ENCODE measurements around the gene SLFN5.
"Not testable (repeated sequence)": the region's sequence is repeated elsewhere in the genome, so short reads cannot be mapped to it uniquely, and the experiment has no call there.

The SLFN5 gene

DNA sequence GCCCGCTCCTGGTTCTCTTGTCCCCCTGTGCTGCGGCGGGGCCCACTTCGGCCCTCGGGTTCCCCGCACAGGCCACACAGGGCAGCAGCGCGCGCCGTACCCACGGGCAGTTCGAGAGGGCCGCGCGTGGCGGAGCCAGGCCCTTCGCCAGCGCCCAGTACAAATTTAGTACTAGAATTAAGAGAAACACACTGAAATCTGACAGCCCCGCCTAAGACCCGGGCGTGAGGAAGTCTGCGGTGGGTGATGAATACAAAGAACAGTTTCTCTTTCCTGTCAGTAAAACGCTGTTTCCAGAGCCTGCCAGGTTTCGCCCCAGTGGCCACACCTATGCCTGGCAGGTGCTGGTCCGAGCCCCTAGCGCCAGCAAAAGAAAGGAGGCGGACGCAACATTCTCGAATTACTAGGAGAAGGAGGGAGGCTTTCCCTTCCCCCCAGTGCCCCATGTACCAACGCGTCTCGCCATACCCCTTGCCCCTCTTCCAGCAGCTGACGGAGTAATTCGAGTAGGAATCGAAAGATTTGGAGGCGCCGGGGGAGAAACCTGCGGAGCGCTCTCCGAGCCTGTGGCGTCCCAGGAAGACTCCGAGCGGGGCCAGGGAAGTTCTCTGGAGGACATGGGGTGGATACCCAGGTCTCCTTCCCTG is 591 bp upstream of the SLFN5 start:
- DNase-seq = peak; percentile 89

DNA sequence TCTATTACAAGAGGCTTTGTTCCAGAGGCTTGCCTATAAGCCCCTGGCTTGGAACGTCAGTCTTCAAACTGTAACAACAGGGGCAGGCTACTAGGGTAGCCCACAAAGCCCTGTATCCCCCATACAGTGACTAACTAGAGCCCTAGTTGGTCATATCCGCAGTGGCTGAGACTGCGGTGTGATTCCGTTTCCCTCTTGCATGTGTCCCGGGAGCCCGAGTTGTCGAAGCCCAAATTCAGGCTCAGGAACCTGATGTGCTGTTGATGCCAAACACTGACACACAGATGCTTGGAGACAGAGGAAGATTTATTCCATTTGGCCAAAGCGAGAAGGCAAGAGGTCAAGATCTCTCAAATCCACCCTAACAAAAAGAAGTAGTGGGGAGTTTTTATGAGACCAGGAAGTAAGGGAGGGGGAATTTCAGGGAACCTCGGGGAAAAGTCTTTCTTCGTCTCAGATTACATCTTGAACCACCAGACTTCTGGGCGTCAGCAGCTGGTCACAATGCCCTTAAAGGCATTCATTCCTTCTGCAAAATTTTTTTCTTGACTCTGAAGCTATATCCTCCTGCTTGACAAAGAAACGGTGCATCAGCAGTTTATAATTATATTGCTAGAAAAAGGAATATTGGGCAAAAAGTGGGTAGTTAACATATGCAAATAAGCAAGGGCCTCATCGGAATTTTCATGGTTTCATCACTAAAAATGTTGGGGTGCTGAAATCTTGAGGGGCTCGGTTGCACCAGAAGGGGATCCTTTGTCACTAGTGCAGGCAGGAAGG is 879 bp downstream of the SLFN5 start:
- peak; percentile 38 for DNase-seq

DNA sequence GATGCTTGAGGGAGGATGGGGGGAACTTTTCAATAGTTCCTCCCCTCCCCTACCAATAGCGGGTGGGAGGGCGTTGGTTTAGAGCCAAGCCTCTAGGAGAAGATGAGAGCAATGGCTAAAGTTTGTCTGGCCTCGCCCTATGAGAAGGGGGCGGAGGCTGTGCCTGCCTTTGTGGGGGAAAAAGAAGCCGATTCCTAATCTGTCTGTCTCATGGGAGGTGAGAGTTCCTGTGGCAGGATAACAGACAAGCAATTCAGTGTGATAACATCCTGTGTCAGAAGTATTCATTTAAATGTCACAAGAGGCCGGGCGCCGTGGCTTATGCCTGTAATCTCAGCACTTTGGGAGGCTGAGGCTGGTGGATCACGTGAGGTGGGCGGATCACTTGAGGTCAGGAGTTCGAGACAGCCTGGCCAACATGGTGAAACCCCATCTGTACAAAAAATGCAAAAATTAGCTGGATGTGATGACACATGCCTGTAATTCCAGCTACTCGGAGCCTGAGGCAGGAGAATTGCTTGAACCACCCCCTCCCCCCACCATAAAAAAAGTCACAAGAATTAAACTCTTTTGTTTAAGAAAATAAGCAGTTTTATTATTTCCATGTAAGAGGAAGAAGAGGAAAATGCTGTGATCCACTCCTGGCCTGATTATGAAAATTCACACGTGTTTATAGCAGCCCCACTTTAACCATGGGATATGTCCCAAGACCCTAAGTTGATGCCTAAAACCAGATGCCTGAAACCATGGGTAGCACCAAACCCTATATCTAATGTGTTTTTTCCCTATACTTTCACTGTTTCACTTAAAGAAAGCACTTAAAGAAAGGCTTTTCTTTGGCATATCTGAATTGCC is 1.7 kb downstream of the SLFN5 start:
- peak; percentile 86 for DNase-seq

DNA sequence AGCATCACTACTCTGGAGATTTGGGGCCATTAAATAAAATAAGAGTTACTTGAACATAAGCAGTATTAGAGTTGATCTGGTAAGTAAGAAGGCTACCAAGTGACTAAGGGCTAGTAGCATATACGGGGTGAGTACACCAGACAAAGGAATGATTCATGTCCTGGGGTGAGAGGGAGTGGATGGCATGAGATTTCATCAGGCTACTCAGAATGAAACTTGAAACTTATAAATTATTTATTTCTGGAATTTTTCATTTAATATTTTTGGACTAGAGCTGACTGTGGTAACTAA is 2.3 kb downstream of the SLFN5 start:
- DNase-seq = no peak

DNA sequence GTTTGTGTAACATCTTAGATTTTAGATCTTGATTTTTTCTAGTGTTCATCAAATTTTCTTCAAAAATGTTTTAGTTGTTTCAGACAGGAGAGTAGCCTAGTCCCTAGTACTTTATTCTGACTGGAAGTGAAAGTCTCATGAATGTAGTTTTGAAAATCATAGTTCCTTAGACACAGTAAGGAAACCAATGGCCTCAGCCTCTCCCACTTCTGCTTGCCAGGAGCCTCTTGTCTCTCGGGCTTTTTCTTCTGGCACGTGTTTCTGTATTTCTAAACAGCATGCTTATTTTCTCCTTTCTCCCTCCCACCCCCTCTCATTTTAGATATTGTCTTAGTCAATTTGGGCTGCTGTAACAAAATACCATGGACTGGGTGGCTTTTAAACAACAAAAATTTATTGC is 9.8 kb downstream of the SLFN5 start:
- no peak for DNase-seq

DNA sequence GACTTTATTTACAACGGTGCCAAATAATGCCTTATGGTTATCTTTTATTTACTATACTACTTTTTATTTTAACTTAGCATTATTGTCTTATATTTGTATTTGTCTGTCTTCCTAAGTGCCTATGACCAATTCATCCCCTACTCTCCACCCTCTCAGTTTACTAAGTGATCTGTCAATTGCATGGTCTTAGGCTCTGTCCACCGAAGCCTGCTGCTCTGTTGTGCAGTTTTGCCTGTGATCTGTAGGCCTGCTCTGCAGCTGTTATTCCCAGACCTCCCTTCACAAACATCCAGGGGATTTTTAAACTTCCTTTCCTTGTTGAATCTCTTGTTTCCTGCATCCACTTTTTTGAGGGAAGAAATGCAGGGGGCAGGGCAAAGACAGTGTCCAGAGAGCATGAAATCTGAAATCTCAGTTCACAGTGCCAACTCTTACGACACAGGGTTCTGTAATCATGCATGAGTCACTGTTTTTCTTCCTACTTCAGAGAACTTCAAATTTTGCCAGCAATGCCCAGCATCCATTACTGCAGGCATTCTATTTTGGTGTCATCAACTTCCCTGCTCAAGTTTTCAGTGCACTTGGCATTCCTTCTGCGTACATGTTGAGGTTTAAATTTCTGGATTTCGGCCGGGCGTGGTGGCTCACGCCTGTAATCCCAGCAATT is 11.4 kb downstream of the SLFN5 start:
- DNase-seq = no peak

DNA sequence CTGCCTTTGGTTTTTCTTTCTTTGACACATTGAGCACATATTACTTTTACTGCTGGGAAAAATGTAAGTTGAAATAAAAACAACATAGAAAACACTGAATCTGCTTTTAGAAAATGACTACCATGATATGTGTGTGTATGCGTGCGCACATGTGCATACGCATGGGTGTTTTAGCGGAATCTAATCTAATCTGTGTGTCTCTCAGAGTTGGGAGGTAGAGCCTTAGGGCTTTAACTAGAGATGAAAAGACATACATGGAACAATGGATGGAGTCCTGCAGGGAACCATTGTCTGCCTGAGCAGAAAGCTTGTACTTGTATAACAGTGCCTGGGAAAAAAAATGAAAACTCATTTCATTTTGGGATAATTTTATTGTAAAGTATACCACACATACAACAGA is 12.4 kb downstream of the SLFN5 start:
- DNase-seq = no peak

DNA sequence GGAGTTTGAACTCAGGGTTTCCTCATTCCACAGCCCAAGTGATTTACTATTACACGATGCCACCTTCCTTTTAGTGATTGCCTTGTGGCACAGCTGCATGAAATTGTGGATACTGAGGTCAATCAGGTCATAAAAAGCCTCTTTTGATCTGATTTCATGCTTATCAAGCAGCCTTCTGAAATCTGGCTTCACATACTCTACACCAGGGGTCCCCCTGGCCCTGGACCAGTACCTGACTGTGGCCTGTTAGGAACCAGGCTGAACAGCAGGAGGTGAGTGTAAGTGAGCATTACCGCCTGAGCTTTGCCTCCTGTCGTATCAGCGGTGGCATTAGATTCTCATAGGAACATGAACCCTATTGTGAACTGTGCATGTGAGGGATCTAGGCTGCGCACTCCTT is 13.8 kb downstream of the SLFN5 start:
- no peak for DNase-seq

DNA sequence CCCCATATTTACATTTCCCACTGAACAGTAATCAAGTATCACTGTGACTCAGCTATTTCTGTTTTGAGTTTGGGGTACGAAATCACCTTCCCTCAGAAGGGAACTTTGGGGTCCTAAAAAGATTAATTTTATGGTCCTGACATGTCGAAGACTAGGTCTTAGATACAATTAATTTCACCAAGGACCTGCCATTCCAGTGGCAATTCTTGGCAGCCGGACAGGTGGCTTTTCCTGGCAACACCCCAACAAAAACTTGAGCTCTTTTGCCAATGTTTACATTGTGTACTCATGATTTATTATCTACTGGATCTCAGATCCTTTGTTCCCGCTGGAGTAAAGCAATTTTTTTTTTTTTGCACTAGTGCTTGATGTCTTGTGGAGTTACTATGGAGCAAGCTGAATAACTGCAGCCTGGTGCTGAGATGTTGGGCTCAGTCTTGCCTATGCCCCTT is 14.4 kb downstream of the SLFN5 start:
- DNase-seq = no peak

DNA sequence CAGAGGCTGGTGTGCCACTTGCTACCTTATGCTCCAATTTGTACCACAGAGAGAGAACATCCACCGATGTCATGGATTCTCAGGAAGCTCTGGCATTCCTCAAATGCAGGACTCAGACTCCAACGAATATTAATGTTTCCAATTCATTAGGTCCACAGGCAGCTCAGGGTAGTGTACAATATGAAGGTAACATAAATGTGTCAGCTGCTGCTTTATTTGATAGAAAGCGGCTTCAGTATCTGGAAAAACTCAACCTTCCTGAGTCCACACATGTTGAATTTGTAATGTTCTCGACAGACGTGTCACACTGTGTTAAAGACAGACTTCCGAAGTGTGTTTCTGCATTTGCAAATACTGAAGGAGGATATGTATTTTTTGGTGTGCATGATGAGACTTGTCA is 16.1 kb downstream of the SLFN5 start:
- DNase-seq = no peak

DNA sequence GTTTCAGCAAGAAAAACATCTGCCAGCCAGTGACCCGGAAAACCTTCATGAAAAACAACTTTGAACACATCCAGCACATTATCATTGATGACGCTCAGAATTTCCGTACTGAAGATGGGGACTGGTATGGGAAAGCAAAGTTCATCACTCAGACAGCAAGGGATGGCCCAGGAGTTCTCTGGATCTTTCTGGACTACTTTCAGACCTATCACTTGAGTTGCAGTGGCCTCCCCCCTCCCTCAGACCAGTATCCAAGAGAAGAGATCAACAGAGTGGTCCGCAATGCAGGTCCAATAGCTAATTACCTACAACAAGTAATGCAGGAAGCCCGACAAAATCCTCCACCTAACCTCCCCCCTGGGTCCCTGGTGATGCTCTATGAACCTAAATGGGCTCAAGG is 22.2 kb downstream of the SLFN5 start:
- DNase-seq = no peak

DNA sequence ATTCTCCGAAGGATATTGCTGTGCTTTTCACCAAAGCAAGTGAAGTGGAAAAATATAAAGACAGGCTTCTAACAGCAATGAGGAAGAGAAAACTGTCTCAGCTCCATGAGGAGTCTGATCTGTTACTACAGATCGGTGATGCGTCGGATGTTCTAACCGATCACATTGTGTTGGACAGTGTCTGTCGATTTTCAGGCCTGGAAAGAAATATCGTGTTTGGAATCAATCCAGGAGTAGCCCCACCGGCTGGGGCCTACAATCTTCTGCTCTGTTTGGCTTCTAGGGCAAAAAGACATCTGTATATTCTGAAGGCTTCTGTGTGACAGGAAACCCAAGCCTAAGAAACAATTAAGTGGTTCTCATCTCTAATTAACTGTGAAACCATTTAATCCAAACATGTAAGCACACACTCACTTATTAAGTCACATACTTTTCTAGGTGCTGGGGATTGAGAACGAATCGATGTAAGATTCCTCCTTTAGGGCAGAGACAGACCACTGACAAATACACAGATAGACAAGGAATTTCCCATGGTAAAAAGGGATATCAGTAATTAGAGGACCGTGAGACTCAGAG is 22.8 kb downstream of the SLFN5 start:
- no peak for DNase-seq

DNA sequence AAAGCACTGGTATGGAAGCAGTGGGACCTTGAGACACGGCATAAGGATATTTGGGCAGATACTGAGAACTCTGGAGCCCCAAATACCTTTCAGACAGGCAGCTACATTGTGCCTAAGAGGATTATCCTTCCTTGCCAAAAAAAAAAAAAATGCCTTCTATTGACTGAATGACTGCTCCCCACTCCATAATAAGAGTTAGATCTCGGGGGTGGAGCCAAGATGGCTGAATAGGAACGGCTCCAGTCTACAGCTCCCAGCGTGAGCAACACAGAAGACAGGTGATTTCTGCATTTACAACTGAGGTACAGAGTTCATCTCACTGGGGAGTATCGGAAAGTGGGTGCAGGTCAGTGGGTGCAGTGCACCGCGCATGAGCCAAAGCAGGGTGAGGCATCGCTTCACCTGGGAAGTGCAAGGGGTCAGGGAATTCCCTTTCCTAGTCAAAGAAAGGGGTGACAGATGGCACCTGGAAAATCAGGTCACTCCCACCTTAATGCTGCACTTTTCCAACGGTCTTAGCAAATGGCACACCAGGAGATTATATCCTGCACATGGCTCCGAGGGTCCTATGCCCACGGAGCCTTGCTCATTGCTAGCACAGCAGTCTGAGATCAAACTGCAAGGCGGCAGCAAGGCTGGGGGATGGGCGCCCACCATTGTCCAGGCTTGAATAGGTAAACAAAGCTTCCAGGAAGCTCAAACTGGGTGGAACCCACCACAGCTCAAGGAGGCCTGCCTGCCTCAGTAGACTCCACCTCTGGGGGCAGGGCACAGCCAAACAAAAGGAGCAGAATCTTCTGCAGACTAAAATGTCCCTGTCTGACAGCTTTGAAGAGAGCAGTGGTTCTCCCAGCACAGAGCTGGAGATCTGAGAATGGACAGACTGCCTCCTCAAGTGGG is 31.5 kb downstream of the SLFN5 start:
- DNase-seq = peak; percentile 15

DNA sequence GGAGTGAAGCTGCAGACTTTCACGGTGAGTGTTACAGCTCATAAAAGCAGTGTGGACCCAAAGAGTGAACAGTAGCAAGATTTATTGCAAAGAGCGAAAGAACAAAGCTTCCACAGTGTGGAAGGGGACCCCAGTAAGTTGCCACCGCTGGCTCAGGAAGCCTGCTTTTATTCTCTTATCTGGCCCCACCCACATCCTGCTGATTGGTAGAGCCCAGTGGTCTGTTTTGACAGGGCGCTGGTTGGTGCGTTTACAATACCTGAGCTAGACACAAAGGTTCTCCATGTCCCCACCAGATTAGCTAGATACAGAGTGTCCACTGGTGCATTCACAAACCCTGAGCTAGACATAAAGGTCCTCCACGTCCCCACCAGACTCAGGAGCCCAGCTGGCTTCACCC is 35.6 kb downstream of the SLFN5 start:
- not testable (repeated sequence) for DNase-seq

DNA sequence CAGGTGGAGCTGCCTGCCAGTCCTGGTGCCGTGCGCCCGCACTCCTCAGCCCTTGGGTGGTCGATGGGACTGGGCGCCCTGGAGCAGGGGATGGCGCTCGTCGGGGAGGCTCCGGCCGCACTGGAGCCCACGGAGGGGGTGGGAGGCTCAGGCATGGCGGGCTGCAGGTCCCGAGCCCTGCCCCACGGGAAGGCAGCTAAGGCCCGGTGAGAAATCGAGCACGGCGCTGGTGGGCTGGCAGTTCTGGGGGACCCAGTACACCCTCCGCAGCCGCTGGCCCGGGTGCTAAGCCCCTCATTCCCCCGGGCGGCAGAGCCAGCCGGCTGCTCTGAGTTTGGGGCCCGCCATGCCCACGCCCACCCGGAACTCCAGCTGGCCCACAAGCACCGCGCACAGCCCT is 36.0 kb downstream of the SLFN5 start:
- DNase-seq = not testable (repeated sequence)

DNA sequence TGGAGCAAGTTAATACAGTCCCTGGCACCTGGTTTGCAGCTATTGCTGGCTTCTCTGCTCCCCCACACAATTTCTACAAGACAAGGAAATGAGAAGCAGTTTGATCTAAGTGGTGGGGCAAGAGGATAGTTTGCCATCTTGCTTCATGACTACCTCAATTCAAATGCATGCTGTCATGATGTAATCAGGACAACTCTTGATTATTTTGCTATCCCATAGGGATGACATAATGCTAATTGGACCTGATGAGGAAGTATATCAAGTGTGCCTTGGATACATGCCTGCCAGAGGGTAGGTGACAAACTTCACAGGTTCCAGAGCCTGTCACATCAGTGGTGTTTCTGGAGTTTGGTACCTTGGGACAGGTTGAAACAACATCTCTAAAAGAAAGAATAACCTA is 40.9 kb downstream of the SLFN5 start:
- no peak for DNase-seq

DNA sequence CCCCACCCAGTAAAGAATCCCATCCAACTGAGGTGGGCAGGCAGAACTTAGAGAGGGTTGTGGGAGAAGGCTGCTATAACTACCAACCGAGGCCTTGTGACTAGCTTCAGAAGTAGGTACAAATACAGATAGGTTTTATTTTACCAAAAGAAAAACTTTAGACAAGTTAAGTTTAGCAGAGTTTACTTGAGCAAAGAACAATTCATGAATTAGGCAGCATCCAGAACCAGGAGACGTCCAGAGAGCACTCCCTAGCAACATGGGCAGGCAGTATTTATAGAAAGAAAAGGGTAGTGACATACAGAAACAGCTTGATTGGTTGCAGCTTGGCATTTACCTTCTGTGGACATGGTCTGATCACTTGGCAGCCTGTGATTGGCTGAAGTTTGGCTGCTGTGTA is 42.1 kb downstream of the SLFN5 start:
- no peak for DNase-seq

DNA sequence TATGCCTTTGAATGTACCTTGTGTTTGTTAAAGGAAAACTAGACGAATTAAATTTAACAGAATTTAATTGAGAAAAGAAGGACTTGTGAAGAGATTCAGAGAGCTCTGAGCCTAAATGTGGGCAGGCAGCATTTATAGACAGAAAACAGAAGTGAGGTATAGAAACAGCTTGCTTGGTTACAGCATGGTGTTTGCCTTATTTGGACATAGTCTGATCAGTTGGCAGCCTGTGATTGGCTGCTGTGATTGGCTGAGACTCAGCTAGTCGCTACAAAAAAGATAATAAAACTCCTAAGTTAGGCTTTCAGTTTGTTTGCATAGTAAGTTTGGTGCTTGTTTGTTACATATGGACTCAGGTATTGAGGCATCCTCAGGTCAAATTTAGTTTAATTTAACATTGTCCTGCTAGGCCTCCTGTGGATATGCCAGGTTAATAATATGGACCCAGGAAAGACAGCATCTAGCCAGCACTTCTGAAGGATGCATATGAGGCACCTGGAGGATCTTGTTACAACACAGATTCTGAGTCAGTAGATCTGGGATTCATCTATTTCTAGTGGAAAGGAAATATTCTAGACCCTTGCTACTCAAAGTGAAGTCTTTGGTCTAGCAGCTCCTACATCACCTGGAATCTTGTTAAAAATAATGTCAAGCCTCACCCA is 43.4 kb downstream of the SLFN5 start:
- DNase-seq = peak; percentile 24

DNA sequence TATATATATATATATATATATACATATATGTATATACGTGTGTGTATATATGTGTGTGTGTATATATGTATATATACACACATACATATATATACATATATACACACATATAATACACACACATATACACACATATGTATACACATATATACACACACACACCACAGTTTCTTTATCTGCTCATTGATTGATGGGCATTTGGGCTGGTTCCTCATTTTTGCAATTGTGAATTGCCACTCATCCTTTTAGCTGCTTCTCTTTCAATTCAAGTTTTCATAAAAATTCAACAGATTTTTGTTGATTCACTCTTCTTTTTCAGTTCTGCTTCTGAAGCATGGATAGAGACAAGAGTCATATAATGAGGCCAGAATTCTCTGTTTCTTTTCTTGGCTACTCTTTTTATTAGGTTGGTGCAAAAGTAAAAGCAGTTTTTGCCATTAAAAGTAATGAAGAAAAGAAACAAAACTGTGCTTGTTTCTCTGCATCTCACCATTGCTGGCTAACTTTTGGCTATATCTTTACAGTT is 44.5 kb downstream of the SLFN5 start:
- no peak for DNase-seq

DNA sequence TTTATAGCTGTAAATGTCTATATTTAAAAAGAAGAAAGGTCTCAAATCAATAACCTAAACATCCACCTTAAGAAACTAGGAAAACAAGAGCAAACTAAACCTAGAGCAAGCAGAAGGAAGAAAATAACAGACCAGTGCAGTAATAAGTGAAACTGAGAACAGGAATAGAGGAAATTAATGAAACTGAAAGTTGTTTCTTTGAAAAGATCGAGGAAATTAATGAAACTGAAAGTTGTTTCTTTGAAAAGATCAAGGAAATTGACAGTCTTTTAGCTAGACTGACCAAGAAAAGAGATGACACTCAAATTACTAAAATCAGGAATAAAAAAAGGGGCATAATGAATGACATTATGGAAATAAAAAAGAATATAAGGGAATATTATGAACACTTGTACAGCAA is 46.4 kb downstream of the SLFN5 start:
- DNase-seq = peak; percentile 17

DNA sequence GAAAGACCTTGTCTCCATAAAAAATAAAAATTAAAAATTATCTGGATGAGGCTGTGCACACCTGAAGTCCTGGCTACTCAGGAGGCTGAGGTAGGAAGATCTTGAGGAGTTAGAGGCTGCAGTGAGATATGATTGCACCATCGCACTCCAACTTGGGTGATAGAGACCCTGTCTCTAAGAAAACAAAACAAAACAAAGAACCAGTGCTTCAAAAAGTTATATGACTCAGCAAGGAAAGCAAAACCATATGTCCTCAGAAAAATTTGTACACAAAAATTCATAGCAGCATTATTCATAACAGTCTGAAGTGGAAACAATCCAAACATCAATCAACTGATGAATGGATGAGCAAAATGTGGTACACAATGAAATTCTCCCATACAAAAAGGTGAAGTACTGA is 48.9 kb downstream of the SLFN5 start:
- DNase-seq = no peak

All from central memory CD4-positive, alpha-beta T cell (primary cell).